K562 (cell line): ENCODE data around the gene FOXO3. TPM values are rescaled to one million over a fixed set of nuclear protein-coding genes. Genes with fewer than 3 reads are reported as not detected.

ENCODE experiments used
- ADNP ChIP-seq: fragments of 200-800 bp; sonication (Bioruptor generic); IDR thresholded peaks from 2 replicates; pipeline ENCODE4 v1.6.1; 2016; ENCODE audit warnings: missing genetic modification characterization, missing compliant biosample characterization
- CBFB ChIP-seq: sonication (generic); formaldehyde crosslinking; IDR thresholded peaks from 2 replicates; pipeline ENCODE4 v1.4.0; 2020; ENCODE audit warnings: mild to moderate bottlenecking, missing genetic modification reagents
- CGGBP1 ChIP-seq: fragments of 250-450 bp; sonication (Bioruptor Pico); IDR thresholded peaks from 2 replicates; pipeline ENCODE4 v1.9.0; 2021; ENCODE audit warnings: mild to moderate bottlenecking
- E2F4 ChIP-seq: sonication (generic); formaldehyde crosslinking; IDR thresholded peaks from 2 replicates; pipeline ENCODE4 v1.8.0; 2022; ENCODE audit warnings: mild to moderate bottlenecking, low read depth, missing genetic modification reagents
- ELK3 ChIP-seq: fragments of 450-650 bp; formaldehyde crosslinking; IDR thresholded peaks from 2 replicates; pipeline ENCODE4 v1.4.0; 2020; ENCODE audit warnings: mild to moderate bottlenecking
- ERF ChIP-seq: fragments of 450-650 bp; formaldehyde crosslinking; IDR thresholded peaks from 2 replicates; pipeline ENCODE4 v1.4.0; 2020; ENCODE audit warnings: mild to moderate bottlenecking, mixed read lengths
- GTF2F1 ChIP-seq: IDR thresholded peaks from 2 replicates; pipeline ENCODE4 v1.6.1; 2011; ENCODE audit warnings: low read depth, low read length, improper control_type of control experiment
- HDAC1 ChIP-seq, 2 experiments: fragments of 450-650 bp; IDR thresholded peaks; 2 replicates each; pipeline ENCODE4 v1.6.1; 2016 to 2017; ENCODE audit warnings: inconsistent platforms in 1 of 2, mild to moderate bottlenecking in 1 of 2, moderate library complexity in 1 of 2
- ILF3 ChIP-seq: fragments of 450-650 bp; IDR thresholded peaks from 2 replicates; pipeline ENCODE4 v1.6.1; 2018; ENCODE audit warnings: antibody characterized with exemption, mild to moderate bottlenecking, moderate library complexity, borderline replicate concordance
- KLF10 ChIP-seq: fragments of 250-450 bp; sonication (Bioruptor Pico); IDR thresholded peaks from 2 replicates; pipeline ENCODE4 v1.6.1; 2021; ENCODE audit warnings: matching md5 sums
- KLF13 ChIP-seq: fragments of 450-650 bp; IDR thresholded peaks from 2 replicates; pipeline ENCODE4 v1.6.1; 2016; ENCODE audit warnings: missing genetic modification characterization, low read depth, mild to moderate bottlenecking, missing compliant biosample characterization, moderate library complexity, borderline replicate concordance
- MECOM ChIP-seq: fragments of 250-450 bp; sonication (Bioruptor Pico); IDR thresholded peaks from 2 replicates; pipeline ENCODE4 v1.8.0; 2022; ENCODE audit warnings: inconsistent platforms
- NELFE ChIP-seq: IDR thresholded peaks from 2 replicates; pipeline ENCODE4 v1.6.1; 2011; ENCODE audit warnings: mild to moderate bottlenecking; ENCODE audit not compliant: insufficient read depth, insufficient read length
- NFYB ChIP-seq: IDR thresholded peaks from 2 replicates; pipeline ENCODE4 v1.6.1; 2011; ENCODE audit warnings: mild to moderate bottlenecking, moderate library complexity; ENCODE audit not compliant: insufficient read length; ENCODE audit errors: extremely low read depth
- SAFB2 ChIP-seq: fragments of 200-400 bp; formaldehyde crosslinking; IDR thresholded peaks from 2 replicates; pipeline ENCODE4 v1.6.1; 2018; ENCODE audit warnings: borderline replicate concordance, low read length, low read depth, moderate library complexity; ENCODE audit not compliant: severe bottlenecking
- SIN3A ChIP-seq, 2 experiments: fragments of 150-350 bp in 1 of 2; IDR thresholded peaks; 2 replicates each; pipeline ENCODE4 v1.6.1; 2011 to 2016; ENCODE audit warnings: borderline replicate concordance in 2 of 2, low read depth in 2 of 2, low read length in 2 of 2, mild to moderate bottlenecking in 2 of 2, moderate library complexity in 2 of 2; ENCODE audit not compliant: control insufficient read depth in 1 of 2
- TGIF2 ChIP-seq: sonication (generic); formaldehyde crosslinking; IDR thresholded peaks from 2 replicates; pipeline ENCODE4 v1.8.1; 2022; ENCODE audit warnings: mild to moderate bottlenecking, missing genetic modification reagents, moderate library complexity
- TSC22D4 ChIP-seq: fragments of 450-650 bp; IDR thresholded peaks from 2 replicates; pipeline ENCODE4 v1.6.1; 2016; ENCODE audit warnings: missing genetic modification characterization, missing biosample characterization, control low read depth
- VEZF1 ChIP-seq: fragments of 200-800 bp; sonication (Bioruptor generic); IDR thresholded peaks from 2 replicates; pipeline ENCODE4 v1.6.1; 2017; ENCODE audit warnings: missing genetic modification characterization, missing compliant biosample characterization
- ZNF212 ChIP-seq: fragments of 450-650 bp; formaldehyde crosslinking; IDR thresholded peaks from 2 replicates; pipeline ENCODE4 v1.4.0; 2020; ENCODE audit warnings: mild to moderate bottlenecking
- ZNF239 ChIP-seq: fragments of 250-450 bp; sonication (Bioruptor Pico); IDR thresholded peaks from 2 replicates; pipeline ENCODE4 v1.4.0; 2020; ENCODE audit warnings: mild to moderate bottlenecking
- ZNF354B ChIP-seq: fragments of 250-450 bp; sonication (Bioruptor Pico); IDR thresholded peaks from 2 replicates; pipeline ENCODE4 v1.4.0; 2020
- ZNF766 ChIP-seq: fragments of 200-800 bp; sonication (Bioruptor generic); conservative IDR thresholded peaks from 2 replicates; pipeline ENCODE4 v1.6.1; 2016; ENCODE audit warnings: missing genetic modification characterization, missing compliant biosample characterization
- ZNF79 ChIP-seq: fragments of 250-450 bp; sonication (Bioruptor Pico); IDR thresholded peaks from 2 replicates; pipeline ENCODE4 v1.4.0; 2020; ENCODE audit warnings: low read depth, mild to moderate bottlenecking, moderate library complexity
- polyA plus RNA-seq, 8 experiments: library from polyadenylated mRNA; depleted of rRNA in 4 of 8; stranded (reverse) in 5 of 8; unstranded in 3 of 8; fragments of >200 nt; fragmentation: Nextera tagmentation in 2 of 8; fragmentation: Illumina TruSeq in 1 of 8; extraction: Ambion mirVana in 2 of 8; extraction: Trizol in 1 of 8; gene quantifications; 2 replicates each; pipeline versions ENCODE4 v1.2.1 to v1.2.3, GENCODE V29; 2011 to 2014; ENCODE audit warnings: inconsistent platforms in 1 of 8, missing spikeins in 1 of 8
- total RNA-seq, 7 experiments: library from RNA; depleted of rRNA in 6 of 7; stranded (reverse); fragments of >200 nt in 6 of 7; fragmentation: Illumina TruSeq in 2 of 7; extraction: Trizol in 2 of 7; gene quantifications; 2 replicates each; pipeline versions ENCODE4 v1.2.1 to v1.2.3, GENCODE V29; 2011 to 2021; ENCODE audit warnings: low replicate concordance in 1 of 7

The FOXO3 gene
- total and polyA plus RNA-seq, 9 of the 15 experiments (the other 6 are each of a cell fraction or from before 2014, with no cell fraction given): 3.0 to 14.6 (median 6.0) TPM

GRCh38 chr6:108562503-108562993 is 1.8 kb downstream of the FOXO3 start (continued):
- TF ChIP-seq GTF2F1 (no peak), ZNF239 (CRISPR knock-in tag) (no peak), NFYB (no peak), HDAC1 (IDR thresholded peaks at IDR 0.05) (peak in 1 of 2 experiments; percentile 55; a peak in 1 of 4 replicates), KLF10 (CRISPR knock-in tag) (no peak), ZNF212 (CRISPR knock-in tag) (no peak), ADNP (tag) (no peak), CGGBP1 (CRISPR knock-in tag) (no peak), ILF3 (no peak), ZNF354B (CRISPR knock-in tag) (no peak), E2F4 (CRISPR knock-in tag) (no peak), ERF (CRISPR knock-in tag) (0 out of 2 replicates have a peak, but pooled peaks have one; percentile 35), TGIF2 (CRISPR knock-in tag) (no peak), ZNF79 (CRISPR knock-in tag) (no peak), SAFB2 (no peak), VEZF1 (CRISPR knock-in tag) (peak; percentile 50), ELK3 (no peak), MECOM (CRISPR knock-in tag) (no peak), ZNF766 (CRISPR knock-in tag) (0 out of 2 replicates have a peak, but pooled peaks have one; percentile 38), CBFB (no peak), SIN3A (IDR thresholded peaks at IDR 0.05; ENCODE audit: borderline replicate concordance in 2 of 2, control insufficient read depth in 1 of 2, low read depth in 2 of 2, low read length in 2 of 2) (no peak), TSC22D4 (tag) (no peak), KLF13 (tag) (peak; percentile 52; the same call in 1 of the 2 replicates), NELFE (no peak)
